Measurements from ENCODE around the gene PALM.
A peak's percentile ranks its signal among the peaks of the same experiment; 100 is the strongest.

DNA sequence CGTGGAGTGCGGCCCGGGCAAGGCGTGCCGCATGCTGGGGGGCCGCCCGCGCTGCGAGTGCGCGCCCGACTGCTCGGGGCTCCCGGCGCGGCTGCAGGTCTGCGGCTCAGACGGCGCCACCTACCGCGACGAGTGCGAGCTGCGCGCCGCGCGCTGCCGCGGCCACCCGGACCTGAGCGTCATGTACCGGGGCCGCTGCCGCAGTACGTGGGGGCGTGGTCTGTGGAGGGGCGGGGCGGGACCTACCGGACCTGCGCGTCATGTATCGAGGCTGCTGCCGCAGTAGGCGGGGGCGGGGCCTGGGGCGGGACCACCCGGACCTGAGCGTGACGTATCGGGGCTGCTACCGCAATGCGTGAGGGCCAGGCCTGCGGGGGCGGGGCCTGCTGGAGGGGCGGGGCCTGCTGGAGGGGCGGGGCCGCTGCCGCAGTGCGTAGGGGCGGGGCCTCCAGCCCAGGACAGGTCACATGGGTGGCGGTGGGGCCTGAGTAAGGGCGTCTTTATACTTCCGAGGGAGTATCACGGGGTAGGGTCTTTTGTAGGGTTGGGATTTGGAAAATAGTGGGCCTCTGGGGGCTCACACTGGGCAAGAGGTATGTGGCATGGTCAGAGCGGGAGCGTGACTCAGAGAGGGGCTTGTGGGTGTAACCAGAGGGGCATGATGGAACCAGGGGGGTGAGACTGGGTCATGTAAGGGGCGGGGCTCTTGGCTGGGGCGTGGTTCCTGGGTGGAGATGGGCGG lies 28.3 kb upstream of the PALM start:
- peak; percentile 55 to 78 for TF ChIP-seq POLR2A (IDR thresholded peaks at IDR 0.05)
- TF ChIP-seq, protein P1, sequence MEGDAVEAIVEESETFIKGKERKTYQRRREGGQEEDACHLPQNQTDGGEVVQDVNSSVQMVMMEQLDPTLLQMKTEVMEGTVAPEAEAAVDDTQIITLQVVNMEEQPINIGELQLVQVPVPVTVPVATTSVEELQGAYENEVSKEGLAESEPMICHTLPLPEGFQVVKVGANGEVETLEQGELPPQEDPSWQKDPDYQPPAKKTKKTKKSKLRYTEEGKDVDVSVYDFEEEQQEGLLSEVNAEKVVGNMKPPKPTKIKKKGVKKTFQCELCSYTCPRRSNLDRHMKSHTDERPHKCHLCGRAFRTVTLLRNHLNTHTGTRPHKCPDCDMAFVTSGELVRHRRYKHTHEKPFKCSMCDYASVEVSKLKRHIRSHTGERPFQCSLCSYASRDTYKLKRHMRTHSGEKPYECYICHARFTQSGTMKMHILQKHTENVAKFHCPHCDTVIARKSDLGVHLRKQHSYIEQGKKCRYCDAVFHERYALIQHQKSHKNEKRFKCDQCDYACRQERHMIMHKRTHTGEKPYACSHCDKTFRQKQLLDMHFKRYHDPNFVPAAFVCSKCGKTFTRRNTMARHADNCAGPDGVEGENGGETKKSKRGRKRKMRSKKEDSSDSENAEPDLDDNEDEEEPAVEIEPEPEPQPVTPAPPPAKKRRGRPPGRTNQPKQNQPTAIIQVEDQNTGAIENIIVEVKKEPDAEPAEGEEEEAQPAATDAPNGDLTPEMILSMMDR (IDR thresholded peaks at IDR 0.05 in 4 of 5, conservative IDR thresholded peaks at IDR 0.05 in 1 of 5) = peak in 3 of 5 experiments; percentile 61 to 66 (median 65)

Measured in gastrocnemius medialis (tissue), 4 donors.